ENCODE measurements around the gene WNT1.
A peak's percentile ranks its signal among the peaks of the same experiment; 100 is the strongest.

Gene WNT1

DNA sequence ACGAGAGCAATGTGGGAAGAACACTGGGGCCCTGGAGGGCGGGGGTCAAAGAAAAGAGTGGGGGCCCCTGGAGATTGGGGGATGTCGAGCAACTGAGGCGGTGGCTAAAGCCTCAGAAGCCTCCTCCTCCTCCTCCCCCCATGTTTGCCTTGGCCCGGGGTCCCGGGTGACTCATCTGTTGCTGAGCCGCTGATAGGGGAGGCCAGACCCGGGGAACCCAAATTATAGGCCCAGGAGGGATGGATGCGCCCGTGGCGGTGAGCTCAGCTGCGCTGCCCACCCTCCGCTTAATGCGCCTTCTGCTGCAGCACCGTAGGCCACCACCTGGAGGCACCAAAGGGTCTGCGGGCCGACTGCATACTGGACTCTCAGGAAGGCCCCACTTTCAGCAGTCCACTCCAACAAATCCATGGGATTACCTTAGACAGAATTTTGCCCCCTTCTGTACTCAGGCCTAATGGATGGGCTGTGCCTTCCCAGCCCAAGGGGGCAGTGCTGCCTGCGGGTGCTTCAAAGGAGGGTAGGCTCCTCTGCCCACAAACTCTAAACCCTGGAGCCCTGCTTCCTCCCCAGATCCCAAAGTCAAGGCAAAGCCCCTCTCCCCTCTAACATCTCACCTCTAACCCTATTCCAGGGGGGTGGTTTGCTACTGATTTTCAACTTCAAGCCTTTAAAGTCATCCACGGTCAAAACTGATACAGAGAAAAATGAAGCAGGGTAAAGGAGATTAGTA, 4.0 kb upstream of the WNT1 start:
- Histone ChIP-seq H3K36me3 (ENCODE audit: control insufficient read depth, low read length) (no peaks in the 10 kb centered on the region), H3K9me2 (replicated peaks; ENCODE audit: control insufficient read depth, low read length) (no peaks in the 10 kb centered on the region), H4K20me1 (ENCODE audit: control insufficient read depth, insufficient read depth, low read depth, low read length) (no peaks in the 10 kb centered on the region; the same call in 1 of the 2 replicates), H3K4me1 (ENCODE audit: control insufficient read depth, low read length) (peaks cover 38% of the 10 kb centered on the region), H3F3A (ENCODE audit: control insufficient read depth, insufficient read depth) (no peaks in the 10 kb centered on the region), H3K27me3 (ENCODE audit: control insufficient read depth, low read length) (peaks cover 78% of the 10 kb centered on the region), H3K4me3 (ENCODE audit: low read length) (no peak overlapping the region), H3K79me2 (ENCODE audit: control insufficient read depth, low read length) (no peaks in the 10 kb centered on the region), H3K9me3 (ENCODE audit: control insufficient read depth, insufficient read depth, low read length) (no peaks in the 10 kb centered on the region), H3K4me2 (ENCODE audit: low read length) (no peak overlapping the region), H3K27ac (ENCODE audit: low read depth, low read length) (no peak overlapping the region)
- TF ChIP-seq EZH2phosphoT487 (IDR thresholded peaks at IDR 0.05; ENCODE audit: borderline replicate concordance, low read length) = no peak
- TF ChIP-seq, protein P1, sequence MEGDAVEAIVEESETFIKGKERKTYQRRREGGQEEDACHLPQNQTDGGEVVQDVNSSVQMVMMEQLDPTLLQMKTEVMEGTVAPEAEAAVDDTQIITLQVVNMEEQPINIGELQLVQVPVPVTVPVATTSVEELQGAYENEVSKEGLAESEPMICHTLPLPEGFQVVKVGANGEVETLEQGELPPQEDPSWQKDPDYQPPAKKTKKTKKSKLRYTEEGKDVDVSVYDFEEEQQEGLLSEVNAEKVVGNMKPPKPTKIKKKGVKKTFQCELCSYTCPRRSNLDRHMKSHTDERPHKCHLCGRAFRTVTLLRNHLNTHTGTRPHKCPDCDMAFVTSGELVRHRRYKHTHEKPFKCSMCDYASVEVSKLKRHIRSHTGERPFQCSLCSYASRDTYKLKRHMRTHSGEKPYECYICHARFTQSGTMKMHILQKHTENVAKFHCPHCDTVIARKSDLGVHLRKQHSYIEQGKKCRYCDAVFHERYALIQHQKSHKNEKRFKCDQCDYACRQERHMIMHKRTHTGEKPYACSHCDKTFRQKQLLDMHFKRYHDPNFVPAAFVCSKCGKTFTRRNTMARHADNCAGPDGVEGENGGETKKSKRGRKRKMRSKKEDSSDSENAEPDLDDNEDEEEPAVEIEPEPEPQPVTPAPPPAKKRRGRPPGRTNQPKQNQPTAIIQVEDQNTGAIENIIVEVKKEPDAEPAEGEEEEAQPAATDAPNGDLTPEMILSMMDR (IDR thresholded peaks at IDR 0.05; ENCODE audit: low read depth, low read length, poor library complexity, severe bottlenecking) = peak; percentile 59

- Histone ChIP-seq H3K27me3 (ENCODE audit: control insufficient read depth, low read length) (peaks cover 79% of the 10 kb centered on the region), H3K9me3 (ENCODE audit: control insufficient read depth, insufficient read depth, low read length) (no peaks in the 10 kb centered on the region), H4K20me1 (ENCODE audit: control insufficient read depth, insufficient read depth, low read depth, low read length) (no peaks in the 10 kb centered on the region), H3K79me2 (ENCODE audit: control insufficient read depth, low read length) (no peaks in the 10 kb centered on the region), H3K27ac (ENCODE audit: low read depth, low read length) (no peak overlapping the region), H3K4me2 (ENCODE audit: low read length) (peak overlapping the region; percentile 65), H3K9me2 (replicated peaks; ENCODE audit: control insufficient read depth, low read length) (no peaks in the 10 kb centered on the region), H3K36me3 (ENCODE audit: control insufficient read depth, low read length) (no peaks in the 10 kb centered on the region), H3F3A (ENCODE audit: control insufficient read depth, insufficient read depth) (no peaks in the 10 kb centered on the region), H3K4me1 (ENCODE audit: control insufficient read depth, low read length) (peaks cover 41% of the 10 kb centered on the region), H3K4me3 (ENCODE audit: low read length) (no peak overlapping the region)
- 0 out of 2 replicates have a peak, but pooled peaks have one; percentile 25 for TF ChIP-seq EZH2phosphoT487 (IDR thresholded peaks at IDR 0.05; ENCODE audit: borderline replicate concordance, low read length)
- TF ChIP-seq, protein P1 (IDR thresholded peaks at IDR 0.05; ENCODE audit: low read depth, low read length, poor library complexity, severe bottlenecking) = peak; percentile 82
Observed at GRCh38 chr12:48977290-48978281, 536 bp upstream of the WNT1 start.

GRCh38 chr12:48978741-48979601, 849 bp downstream of the WNT1 start:
- TF ChIP-seq, protein P1 (IDR thresholded peaks at IDR 0.05; ENCODE audit: low read depth, low read length, poor library complexity, severe bottlenecking) = no peak
- peak; percentile 70; the same call in 1 of the 2 replicates for TF ChIP-seq EZH2phosphoT487 (IDR thresholded peaks at IDR 0.05; ENCODE audit: borderline replicate concordance, low read length)
- Histone ChIP-seq H3K4me3 (ENCODE audit: low read length) (peak overlapping the region; percentile 58), H3K9me3 (ENCODE audit: control insufficient read depth, insufficient read depth, low read length) (no peaks in the 10 kb centered on the region), H3K4me1 (ENCODE audit: control insufficient read depth, low read length) (peaks cover 41% of the 10 kb centered on the region), H3K9me2 (replicated peaks; ENCODE audit: control insufficient read depth, low read length) (no peaks in the 10 kb centered on the region), H3K27me3 (ENCODE audit: control insufficient read depth, low read length) (peaks cover 76% of the 10 kb centered on the region), H3K79me2 (ENCODE audit: control insufficient read depth, low read length) (no peaks in the 10 kb centered on the region), H3F3A (ENCODE audit: control insufficient read depth, insufficient read depth) (no peaks in the 10 kb centered on the region), H3K27ac (ENCODE audit: low read depth, low read length) (no peak overlapping the region), H3K36me3 (ENCODE audit: control insufficient read depth, low read length) (no peaks in the 10 kb centered on the region), H3K4me2 (ENCODE audit: low read length) (peak overlapping the region; percentile 65), H4K20me1 (ENCODE audit: control insufficient read depth, insufficient read depth, low read depth, low read length) (no peaks in the 10 kb centered on the region)

Measured in DOHH2 (cell line).